Amniotic stem cell (primary cell): ENCODE measurements around the gene ULK1.
A peak's percentile ranks its signal among the peaks of the same experiment; 100 is the strongest.

Experiments
- DNase-seq: peaks from one replicate; lab custom pipeline; 2025; lab: John Stamatoyannopoulos, UW

ULK1 gene

DNA sequence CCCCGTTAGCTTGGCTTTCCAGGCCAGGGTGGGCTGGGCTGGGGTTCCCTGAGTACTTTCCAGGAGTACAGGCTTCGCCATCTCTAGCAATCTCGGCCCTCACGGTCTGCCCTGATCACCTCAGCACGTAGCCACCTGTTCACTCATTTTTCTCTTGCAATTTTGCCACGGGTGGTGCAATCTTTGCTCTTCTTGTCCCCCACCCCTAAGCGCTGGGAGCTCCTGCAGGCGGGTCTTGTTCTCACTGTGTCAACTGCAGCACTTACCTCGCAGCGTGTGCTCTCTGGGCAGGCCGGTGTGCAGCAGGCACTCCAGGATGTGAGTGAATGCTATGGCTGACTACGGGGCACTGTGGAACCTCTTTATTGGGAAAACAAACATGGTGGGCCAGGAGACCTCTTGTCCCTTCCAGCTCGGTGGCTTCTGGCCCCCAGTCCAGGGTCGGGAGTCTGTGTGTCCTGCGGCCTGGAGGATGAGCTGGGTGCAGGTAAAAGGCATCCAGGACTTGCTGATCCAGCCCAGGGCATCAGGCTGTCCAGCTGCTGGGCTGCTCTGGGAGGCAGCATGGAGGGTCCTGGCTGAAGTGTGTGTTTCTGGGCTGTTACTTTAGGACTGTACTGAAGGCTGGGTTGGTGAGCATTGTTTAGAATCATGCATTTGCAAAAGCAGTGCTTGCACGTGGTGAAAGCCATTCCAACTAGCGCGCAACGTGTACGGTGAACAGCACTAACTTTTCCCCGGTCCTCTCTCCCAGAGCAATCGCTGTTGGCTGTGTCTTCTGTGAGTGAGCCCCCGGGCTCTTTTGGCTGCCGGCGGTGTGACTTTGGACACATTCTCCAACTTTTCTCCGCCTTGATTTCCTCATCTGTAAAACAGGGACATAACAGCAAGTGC, 1.5 kb upstream of the ULK1 start:
- no peak for DNase-seq

DNA sequence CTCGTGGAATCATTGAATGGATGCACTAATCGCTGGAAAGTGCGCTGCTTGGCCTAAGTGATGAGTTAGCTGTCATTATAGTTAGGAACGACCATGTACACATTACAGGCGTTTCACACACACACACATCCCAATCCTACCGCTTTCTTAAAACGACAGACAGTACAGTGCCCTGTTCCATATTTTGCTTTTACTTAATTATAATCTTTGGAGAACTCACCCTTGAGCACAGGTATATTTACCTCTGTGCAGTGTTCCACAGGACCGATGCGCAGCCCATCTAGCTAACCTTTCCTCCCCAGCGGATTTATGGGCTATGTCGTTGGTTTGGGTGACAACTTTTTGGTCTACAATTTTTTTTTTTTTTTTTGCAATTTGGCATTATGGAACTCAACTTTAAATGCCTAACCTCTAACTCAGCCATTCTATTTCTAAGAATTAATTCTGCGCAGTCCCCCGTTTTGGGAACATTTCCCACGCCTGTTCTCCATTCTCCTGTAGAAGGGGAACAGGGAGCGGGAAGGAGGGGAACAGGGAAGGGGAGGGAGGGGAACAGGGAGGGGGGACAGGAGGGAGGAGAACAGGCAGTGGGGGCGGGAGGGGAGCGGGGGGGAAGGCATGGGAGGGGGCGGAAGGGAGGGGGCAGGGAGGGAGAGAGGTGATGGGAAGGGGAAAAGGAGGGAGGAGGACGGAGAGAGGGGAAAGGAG, 663 bp upstream of the ULK1 start:
- no peak for DNase-seq

DNA sequence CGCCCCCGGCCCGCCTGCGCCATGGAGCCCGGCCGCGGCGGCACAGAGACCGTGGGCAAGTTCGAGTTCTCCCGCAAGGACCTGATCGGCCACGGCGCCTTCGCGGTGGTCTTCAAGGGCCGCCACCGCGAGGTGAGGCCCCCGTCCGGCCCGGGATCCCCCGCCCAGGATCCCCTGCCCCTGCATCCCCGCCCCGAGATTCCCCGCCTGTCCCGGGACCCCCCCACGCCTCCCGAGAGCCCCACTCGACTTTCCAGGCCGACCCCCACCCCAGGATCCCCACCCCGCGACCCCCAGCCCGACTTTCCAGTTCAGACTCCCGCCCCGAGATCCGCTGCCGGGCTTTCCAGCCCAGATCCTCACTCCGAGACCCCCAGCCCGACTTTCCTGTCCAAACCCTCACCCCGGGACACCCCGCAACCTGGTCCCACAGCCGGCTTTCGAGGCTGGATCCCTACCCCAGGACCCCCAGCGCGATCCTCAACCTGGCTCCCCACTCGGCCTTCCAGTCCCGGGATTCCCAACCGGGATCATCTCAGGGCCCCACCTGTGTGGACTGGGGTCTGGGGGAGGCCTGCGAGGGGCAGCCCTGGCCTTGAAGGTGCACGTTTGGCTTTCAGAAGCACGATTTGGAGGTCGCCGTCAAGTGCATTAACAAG, 688 bp downstream of the ULK1 start:
- DNase-seq, result no peak

DNA sequence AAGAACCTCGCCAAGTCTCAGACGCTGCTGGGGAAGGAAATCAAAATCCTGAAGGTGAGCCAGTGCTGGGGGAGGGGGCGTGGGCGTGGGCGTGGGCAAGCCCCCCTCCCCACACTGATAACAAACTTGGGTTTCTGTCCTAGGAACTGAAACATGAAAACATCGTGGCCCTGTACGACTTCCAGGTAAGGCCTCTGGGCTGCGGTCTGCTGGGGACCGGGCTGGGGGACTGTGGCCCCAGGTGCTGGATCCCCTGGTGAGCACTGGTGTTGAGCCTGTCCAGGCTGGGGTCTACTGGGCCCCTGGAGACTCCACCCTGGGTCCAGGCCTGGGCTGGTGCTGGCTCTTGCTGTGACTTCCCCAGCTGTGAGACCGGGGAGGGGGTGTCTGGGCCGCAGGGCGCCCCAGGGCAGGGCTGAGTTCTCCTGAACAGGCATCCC, 1.2 kb downstream of the ULK1 start:
- DNase-seq, result no peak

DNA sequence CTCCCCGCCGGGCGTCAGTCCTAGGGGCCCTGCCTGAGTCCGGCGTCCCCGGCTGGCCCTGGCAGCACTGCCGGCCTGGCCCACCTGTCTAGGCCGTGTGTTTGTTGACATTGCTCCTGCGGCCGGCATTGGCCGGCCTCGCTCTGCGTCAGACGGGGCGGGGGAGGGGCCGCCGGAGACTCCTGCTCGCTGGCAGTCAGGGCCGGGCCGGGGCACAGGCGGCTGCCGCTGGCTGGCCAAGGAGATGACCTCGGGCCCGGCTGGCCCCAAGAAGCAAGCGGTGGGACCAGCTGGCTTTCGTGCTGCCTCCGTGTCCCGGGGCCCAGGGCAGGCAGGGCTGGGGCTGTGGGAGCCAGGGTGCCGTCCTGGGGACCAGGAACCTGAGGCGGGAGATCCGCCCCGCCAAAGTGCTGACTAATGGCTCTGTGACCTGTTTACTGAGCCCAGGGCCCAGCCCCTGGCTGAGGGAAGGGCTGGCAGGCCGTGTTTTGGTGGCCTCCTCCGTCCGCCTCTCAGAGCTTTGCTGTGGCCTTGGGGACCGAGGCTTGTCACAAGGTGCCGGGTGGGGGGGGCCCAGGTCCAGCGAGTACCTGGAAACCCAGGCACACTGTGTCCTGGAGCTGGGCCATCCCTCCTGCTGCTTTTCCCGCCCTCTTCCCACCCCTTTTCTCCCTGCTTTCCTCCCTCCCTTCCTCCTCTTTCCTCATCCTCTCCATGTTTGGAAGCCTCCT, 1.8 kb downstream of the ULK1 start:
- peak; percentile 54 for DNase-seq

DNA sequence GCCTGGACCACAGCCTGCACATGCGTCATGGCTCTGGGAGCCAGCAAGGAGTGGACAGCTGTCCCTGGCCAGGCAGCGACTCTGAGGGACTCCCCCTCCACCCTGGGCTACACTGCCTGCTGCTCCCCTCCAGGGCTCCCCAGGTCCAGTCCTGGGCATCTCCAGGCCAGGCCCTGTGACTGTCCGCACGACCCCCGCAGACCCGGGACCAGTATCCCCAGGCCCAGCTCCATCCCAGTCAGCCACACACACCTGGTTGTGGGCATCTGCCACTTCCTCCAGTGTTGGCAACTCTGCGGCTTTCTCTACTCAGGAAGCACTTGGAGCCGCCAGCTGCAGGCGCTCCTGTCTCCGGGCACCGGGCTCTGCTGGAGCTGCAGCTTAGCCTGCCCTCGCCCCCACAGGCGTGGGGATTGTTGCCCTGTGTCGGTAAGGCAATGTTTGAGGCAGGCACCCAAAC, 2.4 kb downstream of the ULK1 start:
- no peak for DNase-seq

DNA sequence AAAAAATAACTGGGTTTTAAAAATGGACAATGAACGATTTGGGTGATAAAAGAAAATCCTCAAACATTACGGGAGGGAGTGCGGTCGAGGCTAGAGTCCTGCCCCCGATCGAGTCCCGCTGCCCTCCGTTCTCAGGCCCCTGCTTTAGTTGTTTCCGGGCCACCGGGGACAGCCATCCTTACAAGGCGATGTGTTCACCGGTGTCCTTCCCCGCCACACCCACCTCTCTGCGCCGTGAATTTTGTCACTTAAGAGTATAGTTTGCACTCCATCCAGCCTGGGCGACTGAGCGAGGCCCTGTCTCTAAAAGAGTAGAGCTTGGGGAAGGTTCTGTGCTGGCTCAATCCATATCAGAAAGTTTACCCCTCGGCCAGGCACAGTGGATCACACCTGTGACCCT, 2.9 kb downstream of the ULK1 start:
- no peak for DNase-seq

DNA sequence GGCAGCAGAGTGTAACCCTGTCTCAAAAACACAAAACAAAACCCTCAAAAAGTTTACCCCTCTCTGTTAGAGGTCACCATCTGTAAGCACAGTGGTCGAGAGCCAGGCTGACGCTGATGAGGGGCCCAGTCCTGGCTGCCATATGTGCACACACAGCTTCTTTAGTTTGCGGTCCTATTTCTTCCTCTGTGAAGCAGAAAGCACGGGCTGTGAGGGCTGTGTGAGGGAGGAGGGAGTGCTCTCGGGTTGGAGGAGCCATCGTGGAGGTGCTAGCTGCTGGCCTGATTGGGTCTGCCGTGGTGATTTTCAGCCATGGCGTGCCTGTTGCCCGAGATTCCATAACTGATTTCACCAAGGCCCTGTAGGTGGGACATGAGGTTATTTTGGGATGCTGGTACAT, 3.5 kb downstream of the ULK1 start:
- DNase-seq, result no peak

DNA sequence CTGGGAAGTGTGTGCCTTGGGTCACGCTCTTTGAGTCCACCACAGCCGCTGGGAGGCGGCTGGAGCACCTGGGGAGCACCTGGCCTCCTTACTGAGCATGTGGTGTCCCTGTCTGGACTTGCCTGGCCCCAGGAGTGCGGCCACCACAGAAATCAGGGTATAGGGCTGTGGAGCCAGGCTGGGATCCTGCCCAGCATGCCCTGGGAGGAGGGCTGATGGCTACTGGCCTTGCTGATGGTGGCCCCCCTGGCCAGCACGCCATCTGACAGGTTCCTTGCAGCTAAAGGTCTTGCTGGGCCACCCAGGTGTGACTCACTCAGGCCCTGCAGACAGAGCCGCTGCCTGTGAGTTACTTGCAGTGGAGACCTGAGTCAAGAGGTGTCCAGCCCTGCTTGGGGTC, 6.0 kb downstream of the ULK1 start:
- no peak for DNase-seq

DNA sequence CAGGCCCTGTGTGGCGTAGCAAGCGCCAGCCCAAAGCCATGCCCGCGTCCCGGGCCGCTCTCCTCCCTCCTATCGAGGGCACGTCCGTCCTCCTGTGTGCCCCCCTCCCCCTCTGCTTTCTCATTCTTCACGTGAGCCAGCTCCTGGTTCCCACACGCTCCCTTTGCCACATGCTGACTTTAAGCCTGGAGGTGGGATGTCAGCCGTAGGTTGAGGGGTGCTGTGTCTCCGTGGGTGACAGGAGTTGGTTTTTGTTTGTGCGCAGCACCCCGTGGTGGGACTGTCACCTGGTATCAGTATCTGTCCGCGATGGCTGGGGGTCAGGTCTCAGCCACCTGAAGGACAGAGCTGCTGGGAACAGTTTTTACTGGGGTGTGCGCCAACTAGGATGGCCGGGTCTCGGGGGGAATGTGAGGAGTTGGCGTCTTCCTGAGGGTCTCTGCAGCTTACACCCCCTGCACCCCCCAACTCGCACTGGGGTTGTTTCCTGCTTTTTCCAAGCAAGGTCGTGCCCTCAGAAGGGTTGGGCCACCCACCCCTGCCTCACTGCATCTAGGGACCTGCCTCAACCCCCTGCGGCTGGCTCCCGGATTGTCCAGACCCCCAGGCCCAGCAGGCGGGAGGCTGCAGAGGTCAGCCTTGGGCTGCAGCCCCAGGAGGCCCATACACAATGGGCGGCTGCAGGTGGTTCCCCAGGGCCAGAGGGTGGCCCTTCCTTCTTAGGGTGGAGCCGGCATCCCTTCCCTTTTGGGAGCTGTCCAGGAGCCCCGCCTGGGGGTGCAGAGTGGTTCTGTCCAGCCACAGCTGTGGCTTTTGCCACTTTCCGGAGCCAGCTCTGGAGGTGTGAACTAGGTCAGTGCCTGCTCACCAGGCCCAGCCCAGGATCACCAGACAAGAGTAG, 7.3 kb downstream of the ULK1 start:
- DNase-seq, result no peak

DNA sequence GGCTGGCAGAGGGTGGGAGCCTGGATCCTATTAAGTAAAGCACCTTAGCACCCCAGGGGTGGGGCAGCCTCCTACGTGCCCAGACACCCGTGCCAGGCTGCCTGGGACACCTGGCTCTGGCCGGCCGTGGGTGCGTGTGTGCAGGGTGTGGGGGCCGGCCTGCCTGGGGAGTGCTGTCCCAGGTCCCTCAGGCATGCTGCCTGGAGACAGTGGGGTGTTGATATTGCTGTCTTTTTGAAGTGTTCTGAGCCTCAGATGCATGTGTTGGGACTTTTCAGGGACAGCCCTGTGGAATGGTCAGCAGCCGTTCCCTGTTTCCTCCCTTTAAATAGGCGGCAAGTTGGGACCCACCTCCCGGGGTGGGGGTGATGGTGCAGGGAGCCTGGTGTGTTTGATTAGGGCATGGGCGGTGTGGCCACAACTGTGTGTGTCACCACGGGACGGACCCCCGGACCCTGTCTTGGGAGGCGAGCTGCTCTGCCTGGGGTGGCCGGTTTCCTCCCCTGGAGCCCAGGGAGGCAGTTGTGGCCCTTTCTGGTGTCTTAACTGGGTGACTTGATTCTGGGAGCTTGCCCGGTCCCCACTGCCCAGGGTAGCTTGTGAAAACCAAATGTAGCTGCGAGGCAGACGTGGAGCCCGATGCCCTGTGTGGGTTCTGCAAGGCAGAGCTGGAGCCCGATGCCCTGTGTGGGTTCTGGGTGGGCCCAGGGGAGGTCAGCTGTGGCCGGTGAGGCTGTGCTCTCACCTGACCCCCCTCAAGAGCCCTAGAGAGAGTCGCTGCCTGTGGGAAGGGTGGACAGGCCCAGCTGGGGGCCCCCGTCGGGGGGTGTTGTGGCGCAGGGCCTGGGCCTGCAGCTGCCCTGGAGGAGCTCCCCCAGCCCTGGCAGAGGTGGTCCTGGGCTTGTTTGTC, 8.2 kb downstream of the ULK1 start:
- DNase-seq, result no peak

DNA sequence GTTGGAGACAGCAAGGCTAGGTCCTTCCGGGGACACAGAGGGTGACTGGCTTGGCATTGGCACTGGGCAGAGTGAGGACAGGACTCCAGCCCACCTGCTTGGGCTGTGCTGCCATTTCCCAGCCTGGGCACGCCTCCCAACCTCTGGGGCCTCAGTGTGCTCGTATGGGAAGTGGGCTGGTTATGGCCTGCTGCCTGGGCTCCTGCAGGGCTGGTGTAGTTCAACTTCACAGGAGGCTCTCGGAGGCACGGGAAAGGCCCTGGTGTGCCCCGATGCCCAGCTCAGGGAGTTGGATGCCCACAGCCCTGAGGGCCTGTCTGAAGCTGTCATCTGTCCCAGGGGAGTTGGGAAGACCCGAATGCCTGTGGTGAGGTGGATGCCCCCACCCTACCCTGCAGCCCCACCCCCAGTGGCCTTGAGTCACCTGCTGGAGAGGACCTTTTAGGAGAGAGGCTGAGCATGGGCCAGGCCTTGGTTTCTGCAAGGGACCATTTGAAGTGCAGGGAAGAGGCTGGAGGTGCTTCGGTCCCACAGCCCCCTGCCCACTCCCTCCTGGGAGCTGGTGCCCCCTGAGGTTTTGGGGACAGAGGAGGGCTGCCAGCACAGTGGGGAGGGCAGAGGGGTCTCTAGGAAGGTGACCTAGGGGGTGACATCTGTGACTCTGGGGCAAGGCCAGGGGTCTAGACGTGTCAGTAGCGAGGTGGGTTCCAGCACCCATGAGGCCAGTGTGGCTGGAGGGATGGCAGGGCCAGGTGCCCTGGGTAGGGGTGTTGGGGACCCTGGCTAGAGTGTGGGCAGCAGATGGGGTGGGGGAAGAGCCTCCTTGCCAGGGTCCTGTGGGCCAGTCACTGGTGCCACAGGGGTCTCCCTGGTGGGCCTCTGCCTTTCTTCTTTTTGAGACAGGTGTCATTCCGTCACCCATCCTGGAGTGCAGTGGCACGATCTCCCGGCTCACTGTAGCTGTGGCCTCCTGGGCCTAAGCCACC, 9.1 kb downstream of the ULK1 start:
- DNase-seq, result no peak

DNA sequence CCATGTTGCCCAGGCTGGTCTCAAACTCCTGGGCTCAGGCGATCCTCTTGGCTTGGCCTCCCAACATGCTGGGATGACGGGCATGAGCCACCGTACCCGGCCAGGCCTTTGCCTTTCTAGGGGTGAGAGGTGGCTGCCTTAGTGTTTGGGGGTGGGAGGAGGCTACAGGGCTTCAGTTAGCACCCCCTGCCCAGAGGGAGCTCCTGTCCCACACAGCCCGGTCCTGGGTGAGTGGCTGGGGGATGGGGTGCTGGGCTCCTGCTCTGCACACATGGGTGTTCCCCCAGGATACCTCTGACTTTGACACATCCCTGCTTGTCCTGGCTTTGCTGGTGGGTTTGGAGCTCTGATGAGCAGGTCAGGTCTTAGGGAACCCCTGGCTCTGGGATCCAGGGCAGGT, 9.9 kb downstream of the ULK1 start:
- no peak for DNase-seq

DNA sequence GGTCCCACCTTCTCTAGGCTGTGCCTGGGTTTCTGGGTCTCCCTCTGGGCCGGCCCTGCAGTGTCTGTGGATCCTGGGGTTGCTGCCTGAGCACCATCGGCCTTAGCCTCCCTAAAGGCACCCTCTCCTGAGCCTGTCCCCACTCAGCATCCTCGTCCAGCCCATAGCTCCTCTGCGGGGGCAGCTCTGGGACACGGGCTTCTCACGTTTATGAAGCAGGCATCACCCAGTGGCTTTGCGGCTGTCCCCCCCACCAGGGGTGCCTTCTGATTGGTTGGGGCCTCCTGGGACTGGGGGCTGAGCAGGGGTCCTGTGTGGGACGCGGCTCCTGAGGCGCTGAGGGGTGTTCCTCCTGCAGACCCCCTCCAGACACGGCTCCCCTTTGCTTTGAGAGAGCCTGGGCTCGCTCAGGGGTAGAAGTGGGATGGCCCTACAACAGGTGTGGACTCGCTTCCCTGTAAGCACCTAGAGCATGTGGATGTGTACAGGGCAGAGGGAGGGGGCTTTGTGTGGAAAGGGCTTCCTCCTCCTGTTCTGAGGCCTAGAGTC, 10.7 kb downstream of the ULK1 start:
- no peak for DNase-seq

DNA sequence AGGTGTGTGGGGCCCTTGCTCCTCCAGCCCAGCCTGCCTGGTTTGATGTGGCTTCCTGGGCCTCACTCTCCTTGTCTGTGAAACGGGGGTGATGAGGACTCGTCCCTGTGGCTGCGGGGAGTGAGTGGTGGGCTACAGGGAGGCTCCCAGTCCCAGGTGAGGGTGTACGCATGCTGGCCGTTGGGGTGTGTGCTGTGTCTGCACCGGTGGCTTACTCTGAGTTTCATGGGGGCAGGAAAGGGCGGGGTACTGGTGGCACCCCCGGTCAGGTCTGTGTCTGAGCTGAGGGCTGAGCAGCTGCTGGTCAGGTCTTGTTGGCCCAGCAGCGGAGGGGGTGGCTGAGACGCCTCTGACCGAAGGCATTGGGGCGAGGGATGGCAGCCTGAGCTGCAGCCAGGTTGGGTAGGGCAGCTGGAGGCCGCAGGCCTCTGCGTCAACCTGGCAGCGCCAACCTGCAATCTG, 11.2 kb downstream of the ULK1 start:
- DNase-seq, result no peak

DNA sequence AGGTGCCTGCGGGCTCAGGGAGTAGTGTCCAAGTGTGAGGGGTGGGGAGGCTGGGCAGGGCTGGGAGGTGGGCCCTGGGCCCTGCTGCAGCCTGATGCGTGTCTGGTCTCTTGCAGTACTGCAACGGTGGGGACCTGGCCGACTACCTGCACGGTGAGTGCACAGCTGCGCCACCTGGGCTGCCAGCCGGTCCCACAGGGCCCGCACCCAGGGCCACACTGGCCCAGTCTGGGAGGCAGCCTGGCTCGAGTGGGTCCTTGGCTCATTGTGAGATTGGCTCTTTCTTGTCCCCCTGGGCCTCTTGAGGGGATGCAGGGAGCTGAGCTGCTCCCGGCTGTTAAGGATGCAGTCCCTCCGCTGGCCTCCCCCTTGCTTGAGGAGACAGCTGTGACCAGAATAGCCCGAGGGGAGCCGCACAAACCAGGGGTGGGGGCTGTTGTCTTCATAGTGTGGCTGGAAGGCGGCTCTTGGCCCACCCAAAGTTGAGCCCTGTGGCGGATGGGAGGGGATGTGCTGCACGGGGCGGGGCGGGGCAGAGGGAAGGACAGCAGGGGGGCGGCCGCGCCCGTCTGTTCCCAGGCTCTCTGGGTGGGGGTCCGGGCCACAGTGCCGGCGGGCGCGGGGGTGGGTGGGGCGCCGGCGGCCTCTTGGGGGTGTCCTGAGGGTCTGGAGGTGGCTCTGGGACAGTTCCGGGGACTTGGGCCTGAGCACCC, 13.1 kb downstream of the ULK1 start:
- no peak for DNase-seq
